BJ (cell line): ENCODE data around the gene JAKMIP1. TPM values are rescaled to one million over a fixed set of nuclear protein-coding genes. Genes with fewer than 3 reads are reported as not detected.

Source experiments
- CTCF ChIA-PET: fragments of 350-600 bp; formaldehyde crosslinking; extraction: SDS; loops from one replicate; lab custom pipeline; 2021; ENCODE audit warnings: antibody characterized with exemption, inconsistent platforms; lab: Yijun Ruan, JAX
- POLR2A ChIA-PET: fragments of 300-600 bp; sonication (Branson Sonifier 250); formaldehyde crosslinking; extraction: SDS; loops from one replicate; lab custom pipeline; 2021; ENCODE audit warnings: antibody characterized with exemption; lab: Charles Lee
- DNase-seq: peaks from one replicate; pipeline ENCODE4 v3.0.0-alpha.2; 2011; ENCODE audit warnings: low read depth
- H3K27me3 ChIP-seq: 2 replicates; pipeline ENCODE4 v1.6.0; 2011; ENCODE audit warnings: low read length; ENCODE audit not compliant: control insufficient read depth, insufficient read depth
- H3K36me3 ChIP-seq: 2 replicates; pipeline ENCODE4 v1.5.1; 2011; ENCODE audit warnings: low read length; ENCODE audit not compliant: control insufficient read depth, insufficient read depth
- H3K4me3 ChIP-seq: 2 replicates; pipeline ENCODE4 v1.5.1; 2011; ENCODE audit warnings: low read depth, mild to moderate bottlenecking, control low read depth, low read length
- CTCF ChIP-seq: IDR thresholded peaks from 2 replicates; pipeline ENCODE4 v1.5.1; 2011; ENCODE audit warnings: low read depth, mild to moderate bottlenecking, control low read depth, inconsistent platforms, low read length, moderate library complexity; ENCODE audit not compliant: insufficient read depth
- polyA plus RNA-seq: library from polyadenylated mRNA; depleted of rRNA; stranded (reverse); fragments of >200 nt; gene quantifications from 2 replicates; pipeline ENCODE4 v1.2.3, GENCODE V29; 2011

JAKMIP1 gene
- polyA plus RNA-seq, 1 experiment, result not detected

- no peak for TF ChIP-seq CTCF
- Histone ChIP-seq H3K36me3 (no peaks in the 10 kb centered on the region), H3K27me3 (peaks cover 1% of the 10 kb centered on the region; the same call in 1 of the 2 replicates), H3K4me3 (no peak overlapping the region)
- DNase-seq, result no peak
- CTCF ChIA-PET, result no interaction called here
- POLR2A ChIA-PET, result no interaction called here
Measured at GRCh38 chr4:6226506-6226905, 26.2 kb upstream of the JAKMIP1 start.

- POLR2A ChIA-PET, result no interaction called here
- Histone ChIP-seq H3K4me3 (no peak overlapping the region), H3K36me3 (no peaks in the 10 kb centered on the region), H3K27me3 (peaks cover 3% of the 10 kb centered on the region; the same call in 1 of the 2 replicates)
- CTCF ChIA-PET, result interaction anchor here (1.2 to 2.8 kb wide), 2 partner anchors 24 to 106 kb away, joined by 3 to 12 read pairs; no protein-coding TSS in a partner anchor
- TF ChIP-seq CTCF, result no peak
- no peak for DNase-seq
Measured at GRCh38 chr4:6225469-6225868, 25.1 kb upstream of the JAKMIP1 start.

GRCh38 chr4:6224735-6225134 is 24.4 kb upstream of the JAKMIP1 start:
- no peak for DNase-seq
- POLR2A ChIA-PET, result no interaction called here
- no peaks in the 10 kb centered on the region for H3K36me3 ChIP-seq
- TF ChIP-seq CTCF, result no peak
- H3K27me3 ChIP-seq, result peaks cover 3% of the 10 kb centered on the region; the same call in 1 of the 2 replicates
- CTCF ChIA-PET, result interaction anchor here (1.2 to 2.8 kb wide), 2 partner anchors 25 to 107 kb away, joined by 3 to 12 read pairs; no protein-coding TSS in a partner anchor
- H3K4me3 ChIP-seq, result no peak overlapping the region

- peaks cover 3% of the 10 kb centered on the region; the same call in 1 of the 2 replicates for H3K27me3 ChIP-seq
- no peak overlapping the region for H3K4me3 ChIP-seq
- ChIA-PET CTCF (interaction anchor here (2.8 kb wide), 1 partner anchor 27 kb away, joined by 12 read pairs; no protein-coding TSS in a partner anchor), POLR2A (no interaction called here)
- no peaks in the 10 kb centered on the region for H3K36me3 ChIP-seq
- DNase-seq, result no peak
- TF ChIP-seq CTCF, result no peak
Measured at GRCh38 chr4:6222761-6223292, 22.5 kb upstream of the JAKMIP1 start.

GRCh38 chr4:6221851-6222760 is 21.8 kb upstream of the JAKMIP1 start:
- Histone ChIP-seq H3K4me3 (no peak overlapping the region), H3K36me3 (no peaks in the 10 kb centered on the region), H3K27me3 (peaks cover 3% of the 10 kb centered on the region; the same call in 1 of the 2 replicates)
- no peak for DNase-seq
- TF ChIP-seq CTCF, result no peak
- POLR2A ChIA-PET, result no interaction called here
- CTCF ChIA-PET, result interaction anchor here (1.0 kb wide), 1 partner anchor 101 kb away, joined by 3 read pairs; no protein-coding TSS in a partner anchor
